Measurements from ENCODE around the gene ARIH2. TPM values are rescaled to one million over a fixed set of nuclear protein-coding genes. Genes with fewer than 3 reads are reported as not detected.

Gene ARIH2
- total and polyA plus RNA-seq, 9 of the 15 experiments (the other 6 are each of a cell fraction or from before 2014, with no cell fraction given) = 27.0 to 120 (median 108) TPM

DNA sequence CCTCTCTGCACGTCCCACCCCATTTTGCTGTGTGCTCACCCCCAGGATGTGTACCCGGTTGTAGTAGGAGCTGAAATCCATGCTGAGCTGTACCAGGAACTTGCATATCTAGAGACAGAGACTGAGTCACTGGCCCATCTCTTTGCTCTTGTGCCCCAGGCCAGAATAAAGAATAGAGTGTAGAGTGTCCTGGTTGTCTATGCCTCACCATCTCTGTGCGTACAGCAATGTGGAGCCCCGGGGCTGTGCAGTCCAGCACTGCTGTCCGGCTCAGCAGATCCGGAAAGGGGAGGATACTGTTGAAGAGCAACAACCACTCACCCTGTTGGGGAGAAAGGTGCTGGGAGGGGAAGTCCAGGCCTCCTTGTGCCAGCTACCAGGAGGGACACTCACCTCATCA lies 97.1 kb downstream of the ARIH2 start (continued):
- TF ChIP-seq, protein P1, sequence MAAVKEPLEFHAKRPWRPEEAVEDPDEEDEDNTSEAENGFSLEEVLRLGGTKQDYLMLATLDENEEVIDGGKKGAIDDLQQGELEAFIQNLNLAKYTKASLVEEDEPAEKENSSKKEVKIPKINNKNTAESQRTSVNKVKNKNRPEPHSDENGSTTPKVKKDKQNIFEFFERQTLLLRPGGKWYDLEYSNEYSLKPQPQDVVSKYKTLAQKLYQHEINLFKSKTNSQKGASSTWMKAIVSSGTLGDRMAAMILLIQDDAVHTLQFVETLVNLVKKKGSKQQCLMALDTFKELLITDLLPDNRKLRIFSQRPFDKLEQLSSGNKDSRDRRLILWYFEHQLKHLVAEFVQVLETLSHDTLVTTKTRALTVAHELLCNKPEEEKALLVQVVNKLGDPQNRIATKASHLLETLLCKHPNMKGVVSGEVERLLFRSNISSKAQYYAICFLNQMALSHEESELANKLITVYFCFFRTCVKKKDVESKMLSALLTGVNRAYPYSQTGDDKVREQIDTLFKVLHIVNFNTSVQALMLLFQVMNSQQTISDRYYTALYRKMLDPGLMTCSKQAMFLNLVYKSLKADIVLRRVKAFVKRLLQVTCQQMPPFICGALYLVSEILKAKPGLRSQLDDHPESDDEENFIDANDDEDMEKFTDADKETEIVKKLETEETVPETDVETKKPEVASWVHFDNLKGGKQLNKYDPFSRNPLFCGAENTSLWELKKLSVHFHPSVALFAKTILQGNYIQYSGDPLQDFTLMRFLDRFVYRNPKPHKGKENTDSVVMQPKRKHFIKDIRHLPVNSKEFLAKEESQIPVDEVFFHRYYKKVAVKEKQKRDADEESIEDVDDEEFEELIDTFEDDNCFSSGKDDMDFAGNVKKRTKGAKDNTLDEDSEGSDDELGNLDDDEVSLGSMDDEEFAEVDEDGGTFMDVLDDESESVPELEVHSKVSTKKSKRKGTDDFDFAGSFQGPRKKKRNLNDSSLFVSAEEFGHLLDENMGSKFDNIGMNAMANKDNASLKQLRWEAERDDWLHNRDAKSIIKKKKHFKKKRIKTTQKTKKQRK (IDR thresholded peaks at IDR 0.05; ENCODE audit: borderline replicate concordance, low read depth, low read length) = no peak
- TF ChIP-seq, protein P2, sequence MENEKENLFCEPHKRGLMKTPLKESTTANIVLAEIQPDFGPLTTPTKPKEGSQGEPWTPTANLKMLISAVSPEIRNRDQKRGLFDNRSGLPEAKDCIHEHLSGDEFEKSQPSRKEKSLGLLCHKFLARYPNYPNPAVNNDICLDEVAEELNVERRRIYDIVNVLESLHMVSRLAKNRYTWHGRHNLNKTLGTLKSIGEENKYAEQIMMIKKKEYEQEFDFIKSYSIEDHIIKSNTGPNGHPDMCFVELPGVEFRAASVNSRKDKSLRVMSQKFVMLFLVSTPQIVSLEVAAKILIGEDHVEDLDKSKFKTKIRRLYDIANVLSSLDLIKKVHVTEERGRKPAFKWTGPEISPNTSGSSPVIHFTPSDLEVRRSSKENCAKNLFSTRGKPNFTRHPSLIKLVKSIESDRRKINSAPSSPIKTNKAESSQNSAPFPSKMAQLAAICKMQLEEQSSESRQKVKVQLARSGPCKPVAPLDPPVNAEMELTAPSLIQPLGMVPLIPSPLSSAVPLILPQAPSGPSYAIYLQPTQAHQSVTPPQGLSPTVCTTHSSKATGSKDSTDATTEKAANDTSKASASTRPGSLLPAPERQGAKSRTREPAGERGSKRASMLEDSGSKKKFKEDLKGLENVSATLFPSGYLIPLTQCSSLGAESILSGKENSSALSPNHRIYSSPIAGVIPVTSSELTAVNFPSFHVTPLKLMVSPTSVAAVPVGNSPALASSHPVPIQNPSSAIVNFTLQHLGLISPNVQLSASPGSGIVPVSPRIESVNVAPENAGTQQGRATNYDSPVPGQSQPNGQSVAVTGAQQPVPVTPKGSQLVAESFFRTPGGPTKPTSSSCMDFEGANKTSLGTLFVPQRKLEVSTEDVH (IDR thresholded peaks at IDR 0.05; ENCODE audit: low read depth, partially characterized antibody) = no peak
